ENCODE data around the gene NFATC2IP. TPM values are rescaled to one million over a fixed set of nuclear protein-coding genes. Genes with fewer than 3 reads are reported as not detected.

Gene NFATC2IP
- total RNA-seq, 4 donors from 2014 or later, result 26.4 to 65.3 (median 35.1) TPM

DNA sequence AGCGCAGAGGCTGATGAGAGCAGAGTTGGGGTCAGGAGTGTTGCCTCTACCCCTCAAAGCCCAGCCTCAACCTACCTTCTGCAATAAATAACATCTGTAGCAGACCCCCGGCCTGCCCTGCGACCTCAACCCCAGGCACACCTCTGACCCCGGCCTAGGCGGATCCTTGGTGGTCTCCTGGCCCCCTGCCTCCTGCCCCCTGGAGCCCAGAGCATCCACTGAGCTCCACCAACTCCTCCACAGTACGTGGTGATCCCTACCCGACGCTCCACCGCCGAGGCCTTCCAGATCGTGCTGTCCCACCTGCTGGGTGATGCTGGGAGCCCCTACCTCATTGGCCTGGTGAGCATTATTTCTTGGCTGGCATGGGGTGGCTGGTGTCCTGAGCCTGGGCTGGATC, 32.2 kb downstream of the NFATC2IP start:
- Histone ChIP-seq H3K27me3 (no peaks in the 10 kb centered on the region), H3K9me3 (no peaks in the 10 kb centered on the region), H3K36me3 (peaks cover 99% of the 10 kb centered on the region), H3K27ac (no peak overlapping the region), H3K4me3 (no peak overlapping the region), H3K4me1 (no peaks in the 10 kb centered on the region)
- TF ChIP-seq, protein P1, sequence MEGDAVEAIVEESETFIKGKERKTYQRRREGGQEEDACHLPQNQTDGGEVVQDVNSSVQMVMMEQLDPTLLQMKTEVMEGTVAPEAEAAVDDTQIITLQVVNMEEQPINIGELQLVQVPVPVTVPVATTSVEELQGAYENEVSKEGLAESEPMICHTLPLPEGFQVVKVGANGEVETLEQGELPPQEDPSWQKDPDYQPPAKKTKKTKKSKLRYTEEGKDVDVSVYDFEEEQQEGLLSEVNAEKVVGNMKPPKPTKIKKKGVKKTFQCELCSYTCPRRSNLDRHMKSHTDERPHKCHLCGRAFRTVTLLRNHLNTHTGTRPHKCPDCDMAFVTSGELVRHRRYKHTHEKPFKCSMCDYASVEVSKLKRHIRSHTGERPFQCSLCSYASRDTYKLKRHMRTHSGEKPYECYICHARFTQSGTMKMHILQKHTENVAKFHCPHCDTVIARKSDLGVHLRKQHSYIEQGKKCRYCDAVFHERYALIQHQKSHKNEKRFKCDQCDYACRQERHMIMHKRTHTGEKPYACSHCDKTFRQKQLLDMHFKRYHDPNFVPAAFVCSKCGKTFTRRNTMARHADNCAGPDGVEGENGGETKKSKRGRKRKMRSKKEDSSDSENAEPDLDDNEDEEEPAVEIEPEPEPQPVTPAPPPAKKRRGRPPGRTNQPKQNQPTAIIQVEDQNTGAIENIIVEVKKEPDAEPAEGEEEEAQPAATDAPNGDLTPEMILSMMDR (IDR thresholded peaks at IDR 0.05), result no peak
- TF ChIP-seq POLR2AphosphoS5 (IDR thresholded peaks at IDR 0.05) (no peak), POLR2A (IDR thresholded peaks at IDR 0.05) (no peak), EP300 (IDR thresholded peaks at IDR 0.05) (no peak)
- WGBS, result 95% methylated on average over 11 of the region's 11 CpGs
- no peak for DNase-seq (ENCODE audit: low spot score in 2 of 2)

DNA sequence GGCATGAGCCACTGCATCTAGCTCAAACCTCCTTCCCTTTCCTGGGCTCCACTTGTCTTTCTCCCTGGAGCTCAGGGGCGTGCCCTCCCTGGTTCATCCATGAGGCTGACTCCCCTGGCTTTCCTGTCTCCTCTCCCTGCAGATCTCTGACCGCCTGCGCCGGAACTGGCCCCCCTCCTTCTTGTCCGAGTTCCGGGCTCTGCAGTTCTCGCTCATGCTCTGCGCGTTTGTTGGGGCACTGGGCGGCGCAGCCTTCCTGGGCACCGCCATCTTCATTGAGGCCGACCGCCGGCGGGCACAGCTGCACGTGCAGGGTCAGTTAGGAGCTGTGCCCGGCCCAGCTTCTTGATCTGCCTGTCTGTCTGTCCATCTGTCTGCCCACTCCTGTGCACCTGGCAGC, 32.9 kb downstream of the NFATC2IP start:
- no peak for DNase-seq (ENCODE audit: low spot score in 2 of 2)
- no peak for TF ChIP-seq POLR2A (IDR thresholded peaks at IDR 0.05)
- TF ChIP-seq, protein P1 (IDR thresholded peaks at IDR 0.05), result no peak
- TF ChIP-seq EP300 (IDR thresholded peaks at IDR 0.05), result no peak
- TF ChIP-seq POLR2AphosphoS5 (IDR thresholded peaks at IDR 0.05), result no peak
- Histone ChIP-seq H3K36me3 (peaks cover 98% of the 10 kb centered on the region), H3K27ac (no peak overlapping the region), H3K4me3 (no peak overlapping the region), H3K27me3 (no peaks in the 10 kb centered on the region), H3K9me3 (no peaks in the 10 kb centered on the region), H3K4me1 (no peaks in the 10 kb centered on the region)
- WGBS, result 96% methylated on average over 16 of the region's 18 CpGs

DNA sequence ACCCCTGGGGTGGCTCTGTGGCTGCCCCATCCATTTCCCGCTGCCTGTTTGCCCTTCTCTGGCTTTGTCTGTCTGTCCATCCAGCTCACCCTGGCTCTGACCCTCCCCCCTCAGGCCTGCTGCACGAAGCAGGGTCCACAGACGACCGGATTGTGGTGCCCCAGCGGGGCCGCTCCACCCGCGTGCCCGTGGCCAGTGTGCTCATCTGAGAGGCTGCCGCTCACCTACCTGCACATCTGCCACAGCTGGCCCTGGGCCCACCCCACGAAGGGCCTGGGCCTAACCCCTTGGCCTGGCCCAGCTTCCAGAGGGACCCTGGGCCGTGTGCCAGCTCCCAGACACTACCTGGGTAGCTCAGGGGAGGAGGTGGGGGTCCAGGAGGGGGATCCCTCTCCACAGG, 33.4 kb downstream of the NFATC2IP start:
- H3K4me3 ChIP-seq, result peak overlapping the region; percentile 31
- whole genome bisulfite sequencing, result 94% methylated on average over 10 of the region's 12 CpGs
- H3K27me3 ChIP-seq, result no peaks in the 10 kb centered on the region
- no peaks in the 10 kb centered on the region for H3K9me3 ChIP-seq
- no peak overlapping the region for H3K27ac ChIP-seq
- TF ChIP-seq POLR2AphosphoS5 (IDR thresholded peaks at IDR 0.05) (no peak), POLR2A (IDR thresholded peaks at IDR 0.05) (no peak), EP300 (IDR thresholded peaks at IDR 0.05) (no peak)
- TF ChIP-seq, protein P1 (IDR thresholded peaks at IDR 0.05), result no peak
- no peaks in the 10 kb centered on the region for H3K4me1 ChIP-seq
- no peak for DNase-seq (ENCODE audit: low spot score in 2 of 2)
- peaks cover 98% of the 10 kb centered on the region for H3K36me3 ChIP-seq

DNA sequence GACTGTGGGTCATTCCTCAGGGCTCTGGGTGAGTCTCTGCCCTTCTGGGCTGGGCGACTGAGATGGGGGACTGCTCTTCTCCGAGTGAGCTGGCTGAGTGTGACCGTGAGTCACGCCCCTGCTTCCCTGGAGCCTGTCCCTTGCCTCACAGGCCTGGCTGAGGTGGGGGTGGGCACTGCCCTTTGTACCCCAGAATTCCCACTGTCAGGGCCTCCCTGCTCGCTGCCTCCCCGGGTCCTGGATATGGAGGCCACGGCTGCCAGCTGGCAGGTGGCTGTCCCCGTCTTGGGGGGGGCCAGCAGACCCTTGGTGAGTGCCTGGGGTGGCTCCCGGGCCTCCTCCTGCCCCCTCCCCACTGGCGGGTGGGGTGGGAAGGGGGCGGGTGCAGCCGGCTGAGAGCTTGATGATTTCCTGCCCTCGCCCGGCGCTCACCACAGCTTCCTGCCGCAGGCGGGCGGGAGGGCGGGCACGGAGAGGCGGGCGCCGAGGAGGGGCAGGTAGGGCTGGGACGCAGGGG, 33.9 kb downstream of the NFATC2IP start, which contains the start of gene LAT:
Gene LAT, plus strand, starts transcription at position 434 of the 517 bp plus-strand sequence. CDS start 366 bp downstream, outside the sequence.
- no peaks in the 10 kb centered on the region for H3K4me1 ChIP-seq
- H3K9me3 ChIP-seq, result no peaks in the 10 kb centered on the region
- 92% methylated on average over 4 of the region's 24 CpGs for WGBS
- TF ChIP-seq, protein P1 (IDR thresholded peaks at IDR 0.05), result no peak
- no peak for TF ChIP-seq EP300 (IDR thresholded peaks at IDR 0.05)
- no peak for TF ChIP-seq POLR2AphosphoS5 (IDR thresholded peaks at IDR 0.05)
- no peak for TF ChIP-seq POLR2A (IDR thresholded peaks at IDR 0.05)
- H3K4me3 ChIP-seq, result peak within 1 kb of the TSS; percentile 31
- H3K27me3 ChIP-seq, result no peaks in the 10 kb centered on the region
- H3K36me3 ChIP-seq, result peaks cover 97% of the 10 kb centered on the region
- no peak for DNase-seq (ENCODE audit: low spot score in 2 of 2)
- no peak within 1 kb of the TSS for H3K27ac ChIP-seq

DNA sequence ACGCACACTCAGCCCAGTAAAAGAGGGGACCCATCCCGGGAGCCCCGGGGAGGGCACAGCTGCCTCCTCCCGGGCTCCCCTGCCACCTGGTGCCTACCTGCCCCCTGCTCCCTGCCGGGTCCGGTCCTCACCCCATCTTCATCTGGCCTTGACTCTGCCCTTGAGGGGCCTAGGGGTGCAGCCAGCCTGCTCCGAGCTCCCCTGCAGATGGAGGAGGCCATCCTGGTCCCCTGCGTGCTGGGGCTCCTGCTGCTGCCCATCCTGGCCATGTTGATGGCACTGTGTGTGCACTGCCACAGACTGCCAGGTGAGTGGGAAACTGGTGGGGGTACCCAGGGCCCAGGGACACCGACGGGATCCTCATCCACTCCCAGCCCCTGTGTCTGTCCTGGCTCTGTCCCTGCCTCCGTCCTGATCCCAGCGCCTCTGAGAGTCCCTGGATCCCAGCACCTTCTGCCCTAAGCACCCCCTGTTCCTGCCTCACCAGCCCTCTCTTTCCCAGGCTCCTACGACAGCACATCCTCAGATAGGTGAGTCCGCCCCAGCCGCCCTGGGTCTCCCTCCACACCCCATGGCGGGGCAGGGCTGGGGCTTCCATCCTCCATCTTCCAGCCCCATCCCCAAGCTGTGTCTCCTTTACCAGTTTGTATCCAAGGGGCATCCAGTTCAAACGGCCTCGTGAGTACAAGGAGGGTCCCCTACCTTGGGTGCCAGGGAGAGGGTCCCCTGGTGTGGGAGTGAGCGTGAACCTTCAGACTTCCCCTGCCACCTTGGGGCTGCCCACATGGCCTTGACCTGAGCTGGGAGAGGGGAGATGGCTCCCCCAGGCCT, 34.7 kb downstream of the NFATC2IP start:
- peaks cover 92% of the 10 kb centered on the region for H3K36me3 ChIP-seq
- TF ChIP-seq POLR2AphosphoS5 (IDR thresholded peaks at IDR 0.05) (no peak), EP300 (IDR thresholded peaks at IDR 0.05) (no peak), POLR2A (IDR thresholded peaks at IDR 0.05) (no peak)
- TF ChIP-seq, protein P1 (IDR thresholded peaks at IDR 0.05), result no peak
- no peak overlapping the region for H3K27ac ChIP-seq

More for the DNA sequence above, 34.7 kb downstream of the NFATC2IP start:
- no peaks in the 10 kb centered on the region for H3K9me3 ChIP-seq
- H3K4me1 ChIP-seq, result no peaks in the 10 kb centered on the region
- H3K27me3 ChIP-seq, result no peaks in the 10 kb centered on the region
- peak overlapping the region; percentile 31 for H3K4me3 ChIP-seq
- no peak for DNase-seq (ENCODE audit: low spot score in 2 of 2)
- 88% methylated on average over 12 of the region's 19 CpGs for WGBS

Measured in suprapubic skin (tissue), 4 donors.